HL-60 (cell line): ENCODE results near the gene ABCD3.

ENCODE experiments used
- CTCF ChIP-seq: IDR thresholded peaks from one replicate; pipeline ENCODE4 v1.5.1; 2011; ENCODE audit warnings: low read length, control low read depth, inconsistent platforms; ENCODE audit not compliant: insufficient read depth
- REST ChIP-seq: IDR thresholded peaks from 2 replicates; pipeline ENCODE4 v1.6.1; 2012; ENCODE audit warnings: low read depth; ENCODE audit not compliant: insufficient replicate concordance

GRCh38 chr1:94540440-94541245 lies 122.5 kb downstream of the ABCD3 start:
- no peak for TF ChIP-seq CTCF
- no peak for TF ChIP-seq REST
